Right ventricle myocardium inferior (tissue), 1 donor: ENCODE measurements around the gene CXCL9. TPM values are rescaled to one million over a fixed set of nuclear protein-coding genes. Genes with fewer than 3 reads are reported as not detected.
"Not testable (repeated sequence)": the region's sequence is repeated elsewhere in the genome, so short reads cannot be mapped to it uniquely, and the experiment has no call there.

ENCODE experiments used
- ATAC-seq: fragments of 200-7000 bp; cut with Tn5 transposase; one replicate; pipeline ENCODE4 v1.9.1; 2020; ENCODE audit warnings: mild to moderate bottlenecking, moderate library complexity
- DNase-seq: peaks from one replicate; pipeline ENCODE4 v3.0.0; 2021; ENCODE audit errors: missing footprints
- intact Hi-C: fragments of 100-400 bp; cut with DNase I; formaldehyde crosslinking; loops from one replicate; pipeline ENCODE4 v1.11.0; 2022
- total RNA-seq: library from RNA; stranded (reverse); fragmentation: NEBNext Ultra II Directional; extraction: Animal tissue kit (Norgen Biotek cat#: 25700); gene quantifications from one replicate; pipeline ENCODE4 v1.2.1, GENCODE V29; 2021
- donor health status: DM: no; HTN: yes; CAD: no; lungs with severe emphysema.

Gene CXCL9
- total RNA-seq, 1 donor from 2014 or later: 0.35 TPM

- ATAC-seq (no peak), DNase-seq (no peak)
- intact Hi-C loops: no loop called here
Measured at GRCh38 chr4:76017056-76017686, 9.9 kb upstream of the CXCL9 start.

GRCh38 chr4:76016393-76016792, 9.1 kb upstream of the CXCL9 start:
- ATAC-seq: no peak
- intact Hi-C loops: no loop called here
- no peak for DNase-seq

- ATAC-seq (no peak), DNase-seq (no peak)
- intact Hi-C loops: no loop called here
Measured at GRCh38 chr4:76013540-76013939, 6.2 kb upstream of the CXCL9 start.

- DNase-seq (no peak), ATAC-seq (no peak)
- intact Hi-C loops: no loop called here
Measured at GRCh38 chr4:76012388-76012801, 5.1 kb upstream of the CXCL9 start.

GRCh38 chr4:76011700-76012387, 4.5 kb upstream of the CXCL9 start:
- ATAC-seq: peak; percentile 64
- peak; percentile 52 for DNase-seq
- intact Hi-C loops: no loop called here

GRCh38 chr4:76011018-76011670, 3.8 kb upstream of the CXCL9 start:
- ATAC-seq: no peak

GRCh38 chr4:76010576-76010975, 3.3 kb upstream of the CXCL9 start:
- intact Hi-C loops: no loop called here
- DNase-seq (no peak), ATAC-seq (no peak)

More at GRCh38 chr4:76011018-76011670, 3.8 kb upstream of the CXCL9 start:
- DNase-seq: peak; percentile 51
- intact Hi-C loops: no loop called here

GRCh38 chr4:76009311-76009710, 2.0 kb upstream of the CXCL9 start:
- DNase-seq: no peak
- intact Hi-C loops: no loop called here
- no peak for ATAC-seq

- no peak for ATAC-seq
- intact Hi-C loops: no loop called here
- no peak for DNase-seq
Measured at GRCh38 chr4:76003620-76004019, 3.7 kb downstream of the CXCL9 start.

- DNase-seq (no peak), ATAC-seq (peak; percentile 86)
- intact Hi-C loops: no loop called here
Measured at GRCh38 chr4:76003035-76003434, 4.3 kb downstream of the CXCL9 start.

- DNase-seq: no peak
- intact Hi-C loops: no loop called here
- ATAC-seq: peak; percentile 48
Measured at GRCh38 chr4:76002176-76002575, 5.1 kb downstream of the CXCL9 start.

GRCh38 chr4:76001700-76002099, 5.6 kb downstream of the CXCL9 start:
- no peak for DNase-seq
- ATAC-seq: no peak
- intact Hi-C loops: no loop called here

GRCh38 chr4:76000279-76000678, 7.0 kb downstream of the CXCL9 start:
- ATAC-seq (no peak), DNase-seq (no peak)
- intact Hi-C loops: no loop called here

GRCh38 chr4:75998525-75999147, 8.7 kb downstream of the CXCL9 start:
- ATAC-seq, intact Hi-C loops, DNase-seq: not testable (repeated sequence)

GRCh38 chr4:75997946-75998345, 9.4 kb downstream of the CXCL9 start:
- DNase-seq: no peak
- ATAC-seq: no peak
- intact Hi-C loops: no loop called here

GRCh38 chr4:75997081-75997480, 10.2 kb downstream of the CXCL9 start:
- ATAC-seq: no peak
- intact Hi-C loops: no loop called here
- no peak for DNase-seq

- intact Hi-C loops: loop anchor here (1.0 kb wide), 1 partner anchor 72 kb away; no protein-coding TSS in a partner anchor
- ATAC-seq: no peak
- no peak for DNase-seq
Measured at GRCh38 chr4:75995727-75996126, 11.6 kb downstream of the CXCL9 start.

GRCh38 chr4:75992462-75992861, 14.8 kb downstream of the CXCL9 start:
- ATAC-seq: no peak
- DNase-seq: no peak
- intact Hi-C loops: loop anchor here (5.0 kb wide), 1 partner anchor 95 kb away; no protein-coding TSS in a partner anchor

GRCh38 chr4:75989846-75990528, 17.3 kb downstream of the CXCL9 start:
- DNase-seq (no peak), ATAC-seq (no peak)
- intact Hi-C loops: loop anchor here (5.0 kb wide), 1 partner anchor 97 kb away; no protein-coding TSS in a partner anchor
